HepG2 (cell line): ENCODE measurements around the gene RPS14. TPM values are rescaled to one million over a fixed set of nuclear protein-coding genes. Genes with fewer than 3 reads are reported as not detected.

Experiments
- ISL2 ChIP-seq: sonication (generic); formaldehyde crosslinking; IDR thresholded peaks from 2 replicates; pipeline ENCODE4 v1.5.0; 2020; ENCODE audit warnings: missing genetic modification reagents
- SCMH1 ChIP-seq: sonication (generic); formaldehyde crosslinking; IDR thresholded peaks from 2 replicates; pipeline ENCODE4 v1.9.0; 2021; ENCODE audit warnings: missing genetic modification reagents, mild to moderate bottlenecking, borderline replicate concordance
- ZNF75D ChIP-seq: sonication (generic); formaldehyde crosslinking; IDR thresholded peaks from 2 replicates; pipeline ENCODE4 v1.8.1; 2023; ENCODE audit warnings: missing genetic modification reagents, mild to moderate bottlenecking, borderline replicate concordance
- polyA plus RNA-seq, 8 experiments: library from polyadenylated mRNA; depleted of rRNA in 3 of 8; stranded (reverse) in 7 of 8; unstranded in 1 of 8; fragments of >200 nt; fragmentation: Illumina TruSeq in 4 of 8; extraction: Trizol in 4 of 8; gene quantifications; 2 replicates each; pipeline versions ENCODE4 v1.2.1 to v1.2.3, GENCODE V29; 2011 to 2016; ENCODE audit warnings: low read depth in 4 of 8, missing spikeins in 1 of 8, mixed read lengths in 1 of 8; ENCODE audit not compliant: insufficient read depth in 1 of 8
- total RNA-seq, 5 experiments: library from RNA; depleted of rRNA; stranded (reverse); fragments of >200 nt; fragmentation: Illumina TruSeq; extraction: Trizol; gene quantifications; 2 replicates each; pipeline ENCODE4 v1.2.3, GENCODE V29; 2016; ENCODE audit warnings: low read depth in 1 of 5
- TF ChIP-seq, protein P1 (sequence below): sonication (generic); formaldehyde crosslinking; IDR thresholded peaks from 2 replicates; pipeline ENCODE4 v1.5.1; 2020; ENCODE audit warnings: mild to moderate bottlenecking, missing genetic modification reagents, borderline replicate concordance
- TF ChIP-seq, protein P2 (sequence below): IDR thresholded peaks from 2 replicates; pipeline ENCODE4 v1.6.1; 2016; ENCODE audit warnings: missing genetic modification reagents, missing compliant biosample characterization
- TF ChIP-seq, protein P3 (sequence below): sonication (generic); formaldehyde crosslinking; IDR thresholded peaks from 2 replicates; pipeline ENCODE4 v1.5.0; 2020; ENCODE audit warnings: mild to moderate bottlenecking, missing genetic modification reagents
- TF ChIP-seq, protein P4 (sequence below): fragments of 450-650 bp; IDR thresholded peaks from 2 replicates; pipeline ENCODE4 v1.6.1; 2016
- TF ChIP-seq, protein P5 (sequence below): IDR thresholded peaks from 2 replicates; pipeline ENCODE4 v1.6.1; 2016; ENCODE audit warnings: missing compliant biosample characterization, missing genetic modification reagents, borderline replicate concordance
- TF ChIP-seq, protein P6 (sequence below): sonication (generic); formaldehyde crosslinking; IDR thresholded peaks from 2 replicates; pipeline ENCODE4 v1.5.0; 2020; ENCODE audit warnings: mild to moderate bottlenecking, missing genetic modification reagents, borderline replicate concordance

Gene RPS14
- total and polyA plus RNA-seq, 2 of the 13 experiments (the other 11 are each of a cell fraction or from before 2014, with no cell fraction given): 2,116 to 3,295 TPM

DNA sequence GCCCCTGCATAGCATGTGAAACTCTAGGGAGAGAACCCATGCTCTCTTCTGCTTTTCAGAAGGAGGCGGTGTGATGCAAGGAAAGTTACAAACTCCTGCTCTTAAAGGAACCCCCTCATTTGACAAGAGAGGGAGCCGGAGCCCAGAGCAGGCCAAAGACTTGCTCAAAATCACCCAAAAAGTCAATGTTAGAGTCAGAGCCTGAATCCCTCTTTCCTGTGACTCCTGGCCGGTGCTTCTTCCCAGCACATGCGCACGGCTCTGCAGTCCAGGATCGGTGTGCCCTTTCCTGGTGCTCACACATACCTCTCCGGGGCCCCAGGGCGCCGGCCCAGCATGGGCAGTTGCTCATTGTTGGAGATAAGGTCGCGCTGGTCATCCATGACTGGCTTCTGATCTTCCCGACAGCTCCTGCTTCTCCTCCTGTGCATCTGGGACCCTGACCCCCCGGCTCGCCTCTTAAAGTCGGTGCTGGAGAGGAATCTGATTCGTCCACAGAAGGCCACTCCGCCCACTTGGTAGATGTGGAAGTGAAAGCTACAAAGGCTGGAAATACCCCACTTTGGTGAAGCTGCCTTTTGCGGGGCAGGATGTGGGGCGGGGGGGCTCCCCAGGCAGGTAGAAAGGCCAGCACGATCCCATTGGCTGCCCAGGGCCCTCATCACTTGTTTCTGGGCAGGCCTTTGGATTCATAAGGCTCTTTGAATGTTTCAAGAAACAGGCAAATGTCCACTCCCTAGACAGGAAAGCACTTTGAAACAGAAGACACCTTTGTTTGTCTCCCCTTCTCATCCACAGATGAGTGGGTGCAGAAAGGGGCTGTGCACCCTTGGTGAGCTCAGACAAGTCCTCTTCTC, 37.0 kb downstream of the RPS14 start, which contains the start of gene CD74 (continued):
- TF ChIP-seq, protein P1, sequence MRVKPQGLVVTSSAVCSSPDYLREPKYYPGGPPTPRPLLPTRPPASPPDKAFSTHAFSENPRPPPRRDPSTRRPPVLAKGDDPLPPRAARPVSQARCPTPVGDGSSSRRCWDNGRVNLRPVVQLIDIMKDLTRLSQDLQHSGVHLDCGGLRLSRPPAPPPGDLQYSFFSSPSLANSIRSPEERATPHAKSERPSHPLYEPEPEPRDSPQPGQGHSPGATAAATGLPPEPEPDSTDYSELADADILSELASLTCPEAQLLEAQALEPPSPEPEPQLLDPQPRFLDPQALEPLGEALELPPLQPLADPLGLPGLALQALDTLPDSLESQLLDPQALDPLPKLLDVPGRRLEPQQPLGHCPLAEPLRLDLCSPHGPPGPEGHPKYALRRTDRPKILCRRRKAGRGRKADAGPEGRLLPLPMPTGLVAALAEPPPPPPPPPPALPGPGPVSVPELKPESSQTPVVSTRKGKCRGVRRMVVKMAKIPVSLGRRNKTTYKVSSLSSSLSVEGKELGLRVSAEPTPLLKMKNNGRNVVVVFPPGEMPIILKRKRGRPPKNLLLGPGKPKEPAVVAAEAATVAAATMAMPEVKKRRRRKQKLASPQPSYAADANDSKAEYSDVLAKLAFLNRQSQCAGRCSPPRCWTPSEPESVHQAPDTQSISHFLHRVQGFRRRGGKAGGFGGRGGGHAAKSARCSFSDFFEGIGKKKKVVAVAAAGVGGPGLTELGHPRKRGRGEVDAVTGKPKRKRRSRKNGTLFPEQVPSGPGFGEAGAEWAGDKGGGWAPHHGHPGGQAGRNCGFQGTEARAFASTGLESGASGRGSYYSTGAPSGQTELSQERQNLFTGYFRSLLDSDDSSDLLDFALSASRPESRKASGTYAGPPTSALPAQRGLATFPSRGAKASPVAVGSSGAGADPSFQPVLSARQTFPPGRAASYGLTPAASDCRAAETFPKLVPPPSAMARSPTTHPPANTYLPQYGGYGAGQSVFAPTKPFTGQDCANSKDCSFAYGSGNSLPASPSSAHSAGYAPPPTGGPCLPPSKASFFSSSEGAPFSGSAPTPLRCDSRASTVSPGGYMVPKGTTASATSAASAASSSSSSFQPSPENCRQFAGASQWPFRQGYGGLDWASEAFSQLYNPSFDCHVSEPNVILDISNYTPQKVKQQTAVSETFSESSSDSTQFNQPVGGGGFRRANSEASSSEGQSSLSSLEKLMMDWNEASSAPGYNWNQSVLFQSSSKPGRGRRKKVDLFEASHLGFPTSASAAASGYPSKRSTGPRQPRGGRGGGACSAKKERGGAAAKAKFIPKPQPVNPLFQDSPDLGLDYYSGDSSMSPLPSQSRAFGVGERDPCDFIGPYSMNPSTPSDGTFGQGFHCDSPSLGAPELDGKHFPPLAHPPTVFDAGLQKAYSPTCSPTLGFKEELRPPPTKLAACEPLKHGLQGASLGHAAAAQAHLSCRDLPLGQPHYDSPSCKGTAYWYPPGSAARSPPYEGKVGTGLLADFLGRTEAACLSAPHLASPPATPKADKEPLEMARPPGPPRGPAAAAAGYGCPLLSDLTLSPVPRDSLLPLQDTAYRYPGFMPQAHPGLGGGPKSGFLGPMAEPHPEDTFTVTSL (CRISPR knock-in tag): peak; percentile 49; the same call in 1 of the 2 replicates
- TF ChIP-seq SCMH1 (CRISPR knock-in tag) (no peak), ISL2 (peak; percentile 74; the same call in 1 of the 2 replicates), ZNF75D (no peak)
- TF ChIP-seq, protein P2, sequence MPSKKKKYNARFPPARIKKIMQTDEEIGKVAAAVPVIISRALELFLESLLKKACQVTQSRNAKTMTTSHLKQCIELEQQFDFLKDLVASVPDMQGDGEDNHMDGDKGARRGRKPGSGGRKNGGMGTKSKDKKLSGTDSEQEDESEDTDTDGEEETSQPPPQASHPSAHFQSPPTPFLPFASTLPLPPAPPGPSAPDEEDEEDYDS (CRISPR knock-in tag): peak; percentile 98
- TF ChIP-seq, protein P3, sequence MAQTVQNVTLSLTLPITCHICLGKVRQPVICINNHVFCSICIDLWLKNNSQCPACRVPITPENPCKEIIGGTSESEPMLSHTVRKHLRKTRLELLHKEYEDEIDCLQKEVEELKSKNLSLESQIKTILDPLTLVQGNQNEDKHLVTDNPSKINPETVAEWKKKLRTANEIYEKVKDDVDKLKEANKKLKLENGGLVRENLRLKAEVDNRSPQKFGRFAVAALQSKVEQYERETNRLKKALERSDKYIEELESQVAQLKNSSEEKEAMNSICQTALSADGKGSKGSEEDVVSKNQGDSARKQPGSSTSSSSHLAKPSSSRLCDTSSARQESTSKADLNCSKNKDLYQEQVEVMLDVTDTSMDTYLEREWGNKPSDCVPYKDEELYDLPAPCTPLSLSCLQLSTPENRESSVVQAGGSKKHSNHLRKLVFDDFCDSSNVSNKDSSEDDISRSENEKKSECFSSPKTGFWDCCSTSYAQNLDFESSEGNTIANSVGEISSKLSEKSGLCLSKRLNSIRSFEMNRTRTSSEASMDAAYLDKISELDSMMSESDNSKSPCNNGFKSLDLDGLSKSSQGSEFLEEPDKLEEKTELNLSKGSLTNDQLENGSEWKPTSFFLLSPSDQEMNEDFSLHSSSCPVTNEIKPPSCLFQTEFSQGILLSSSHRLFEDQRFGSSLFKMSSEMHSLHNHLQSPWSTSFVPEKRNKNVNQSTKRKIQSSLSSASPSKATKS (CRISPR knock-in tag): no peak
- TF ChIP-seq, protein P4, sequence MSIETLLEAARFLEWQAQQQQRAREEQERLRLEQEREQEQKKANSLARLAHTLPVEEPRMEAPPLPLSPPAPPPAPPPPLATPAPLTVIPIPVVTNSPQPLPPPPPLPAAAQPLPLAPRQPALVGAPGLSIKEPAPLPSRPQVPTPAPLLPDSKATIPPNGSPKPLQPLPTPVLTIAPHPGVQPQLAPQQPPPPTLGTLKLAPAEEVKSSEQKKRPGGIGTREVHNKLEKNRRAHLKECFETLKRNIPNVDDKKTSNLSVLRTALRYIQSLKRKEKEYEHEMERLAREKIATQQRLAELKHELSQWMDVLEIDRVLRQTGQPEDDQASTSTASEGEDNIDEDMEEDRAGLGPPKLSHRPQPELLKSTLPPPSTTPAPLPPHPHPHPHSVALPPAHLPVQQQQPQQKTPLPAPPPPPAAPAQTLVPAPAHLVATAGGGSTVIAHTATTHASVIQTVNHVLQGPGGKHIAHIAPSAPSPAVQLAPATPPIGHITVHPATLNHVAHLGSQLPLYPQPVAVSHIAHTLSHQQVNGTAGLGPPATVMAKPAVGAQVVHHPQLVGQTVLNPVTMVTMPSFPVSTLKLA: no peak
- TF ChIP-seq, protein P5, sequence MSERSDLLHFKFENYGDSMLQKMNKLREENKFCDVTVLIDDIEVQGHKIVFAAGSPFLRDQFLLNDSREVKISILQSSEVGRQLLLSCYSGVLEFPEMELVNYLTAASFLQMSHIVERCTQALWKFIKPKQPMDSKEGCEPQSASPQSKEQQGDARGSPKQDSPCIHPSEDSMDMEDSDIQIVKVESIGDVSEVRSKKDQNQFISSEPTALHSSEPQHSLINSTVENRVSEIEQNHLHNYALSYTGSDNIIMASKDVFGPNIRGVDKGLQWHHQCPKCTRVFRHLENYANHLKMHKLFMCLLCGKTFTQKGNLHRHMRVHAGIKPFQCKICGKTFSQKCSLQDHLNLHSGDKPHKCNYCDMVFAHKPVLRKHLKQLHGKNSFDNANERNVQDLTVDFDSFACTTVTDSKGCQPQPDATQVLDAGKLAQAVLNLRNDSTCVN (CRISPR knock-in tag): no peak
- TF ChIP-seq, protein P6, sequence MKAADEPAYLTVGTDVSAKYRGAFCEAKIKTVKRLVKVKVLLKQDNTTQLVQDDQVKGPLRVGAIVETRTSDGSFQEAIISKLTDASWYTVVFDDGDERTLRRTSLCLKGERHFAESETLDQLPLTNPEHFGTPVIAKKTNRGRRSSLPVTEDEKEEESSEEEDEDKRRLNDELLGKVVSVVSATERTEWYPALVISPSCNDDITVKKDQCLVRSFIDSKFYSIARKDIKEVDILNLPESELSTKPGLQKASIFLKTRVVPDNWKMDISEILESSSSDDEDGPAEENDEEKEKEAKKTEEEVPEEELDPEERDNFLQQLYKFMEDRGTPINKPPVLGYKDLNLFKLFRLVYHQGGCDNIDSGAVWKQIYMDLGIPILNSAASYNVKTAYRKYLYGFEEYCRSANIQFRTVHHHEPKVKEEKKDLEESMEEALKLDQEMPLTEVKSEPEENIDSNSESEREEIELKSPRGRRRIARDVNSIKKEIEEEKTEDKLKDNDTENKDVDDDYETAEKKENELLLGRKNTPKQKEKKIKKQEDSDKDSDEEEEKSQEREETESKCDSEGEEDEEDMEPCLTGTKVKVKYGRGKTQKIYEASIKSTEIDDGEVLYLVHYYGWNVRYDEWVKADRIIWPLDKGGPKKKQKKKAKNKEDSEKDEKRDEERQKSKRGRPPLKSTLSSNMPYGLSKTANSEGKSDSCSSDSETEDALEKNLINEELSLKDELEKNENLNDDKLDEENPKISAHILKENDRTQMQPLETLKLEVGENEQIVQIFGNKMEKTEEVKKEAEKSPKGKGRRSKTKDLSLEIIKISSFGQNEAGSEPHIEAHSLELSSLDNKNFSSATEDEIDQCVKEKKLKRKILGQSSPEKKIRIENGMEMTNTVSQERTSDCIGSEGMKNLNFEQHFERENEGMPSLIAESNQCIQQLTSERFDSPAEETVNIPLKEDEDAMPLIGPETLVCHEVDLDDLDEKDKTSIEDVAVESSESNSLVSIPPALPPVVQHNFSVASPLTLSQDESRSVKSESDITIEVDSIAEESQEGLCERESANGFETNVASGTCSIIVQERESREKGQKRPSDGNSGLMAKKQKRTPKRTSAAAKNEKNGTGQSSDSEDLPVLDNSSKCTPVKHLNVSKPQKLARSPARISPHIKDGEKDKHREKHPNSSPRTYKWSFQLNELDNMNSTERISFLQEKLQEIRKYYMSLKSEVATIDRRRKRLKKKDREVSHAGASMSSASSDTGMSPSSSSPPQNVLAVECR (CRISPR knock-in tag): peak; percentile 58; the same call in 1 of the 2 replicates
